ENCODE data around the gene SMYD2. TPM values are rescaled to one million over a fixed set of nuclear protein-coding genes. Genes with fewer than 3 reads are reported as not detected.
A peak's percentile ranks its signal among the peaks of the same experiment; 100 is the strongest.

SMYD2 gene
- polyA plus RNA-seq, 2 of the 4 experiments (the other 2 are of a cell fraction), result 32.3 to 54.9 TPM

DNA sequence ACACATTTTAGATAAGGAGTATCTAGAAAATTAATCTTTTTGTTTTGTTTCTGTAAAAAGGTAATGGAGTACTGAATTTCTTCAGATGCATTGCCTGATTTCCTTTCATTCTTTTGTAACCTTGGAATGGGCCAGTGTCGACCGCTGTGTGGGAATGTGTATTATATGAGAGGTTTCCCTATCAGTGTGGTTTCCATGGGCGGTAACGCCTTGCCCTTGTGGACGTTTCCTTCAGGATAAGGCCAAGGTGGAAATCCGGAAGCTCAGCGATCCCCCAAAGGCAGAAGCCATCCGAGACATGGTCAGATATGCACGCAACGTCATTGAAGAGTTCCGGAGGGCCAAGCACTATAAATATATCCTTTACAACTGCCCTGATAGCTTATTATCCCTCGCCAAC, 49.8 kb downstream of the SMYD2 start (continued):
- no peak for TF ChIP-seq ZSCAN20 (CRISPR knock-in tag; IDR thresholded peaks at IDR 0.05)

DNA sequence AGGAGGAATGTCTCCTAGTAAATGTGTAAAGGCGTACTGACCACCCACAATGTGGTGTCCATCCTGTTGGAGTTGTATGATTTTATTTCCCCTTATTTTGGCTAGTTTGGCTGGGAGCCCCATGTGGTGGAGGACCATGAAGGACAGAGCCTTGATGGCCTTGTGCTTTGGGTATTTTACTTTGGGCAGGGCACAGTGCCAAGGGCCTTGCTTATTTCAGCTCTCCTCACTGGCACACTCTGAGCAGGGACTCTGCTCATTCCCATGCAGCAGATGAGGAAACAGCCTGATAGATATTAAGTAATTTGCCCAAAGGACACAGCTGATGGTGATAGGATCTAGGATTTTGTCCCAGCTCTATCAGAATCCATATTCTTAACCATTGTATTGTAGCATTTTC, 50.2 kb downstream of the SMYD2 start:
- CTCF ChIA-PET, result interaction anchor here (0.9 to 18.8 kb wide), 42 partner anchors 10 to 315 kb away, joined by 3 to 515 read pairs (median 7); partner anchors contain the start of gene SMYD2

DNA sequence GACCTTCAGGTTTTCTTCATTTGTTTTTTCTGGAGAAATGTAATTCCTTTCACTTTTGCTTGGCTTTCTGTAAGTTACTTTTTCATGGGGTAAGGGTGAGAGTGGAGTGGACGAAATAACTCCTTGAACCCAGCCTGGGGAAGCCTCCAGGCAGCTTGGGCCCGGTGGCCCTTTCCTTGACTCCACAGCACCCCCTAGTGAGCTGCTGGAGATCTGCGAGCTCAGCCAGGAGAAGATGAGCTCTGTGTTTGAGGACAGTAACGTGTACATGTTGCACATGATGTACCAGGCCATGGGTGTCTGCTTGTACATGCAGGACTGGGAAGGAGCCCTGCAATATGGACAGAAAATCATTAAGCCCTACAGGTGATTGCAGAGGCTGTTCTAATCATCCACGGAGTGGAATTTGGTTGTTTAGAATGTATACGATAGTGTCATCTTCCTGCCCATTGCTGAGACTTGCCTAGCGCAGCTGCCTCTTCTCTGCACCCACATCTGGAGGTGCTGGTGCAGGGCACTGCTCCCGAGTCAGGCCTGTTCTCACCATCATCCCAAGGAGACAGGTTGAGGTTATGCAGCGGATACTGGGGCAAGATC, 51.0 kb downstream of the SMYD2 start:
- ATAC-seq, result peak; percentile 52 to 75; a peak in 4 of 6 replicates
- DNase-seq (ENCODE audit: low read depth in 1 of 2, low spot score in 1 of 2), result peak; percentile 57 to 77
- 56% methylated on average over 8 of the region's 9 CpGs for WGBS (ENCODE audit: missing lambda C conversion rate)
- CTCF ChIA-PET, result interaction anchor here (0.6 to 18.8 kb wide), 82 partner anchors 8 to 1812 kb away, joined by 3 to 515 read pairs (median 5); partner anchors contain the start of genes CENPF and SMYD2
- H3K4me3 ChIP-seq, result no peak overlapping the region
- H3K4me1 ChIP-seq, result no peaks in the 10 kb centered on the region
- H3K4me2 ChIP-seq, result no peak overlapping the region
- H3K27ac ChIP-seq, result no peak overlapping the region
- no peaks in the 10 kb centered on the region for H3K9me3 ChIP-seq
- no peak for FAIRE-seq
- POLR2A ChIA-PET, result interaction anchor here (0.6 to 1.0 kb wide), 3 partner anchors 85 to 254 kb away, joined by 3 to 5 read pairs (median 3); no protein-coding TSS in a partner anchor
- TF ChIP-seq RAD21 (conservative IDR thresholded peaks at IDR 0.05 in 1 of 2, IDR thresholded peaks at IDR 0.05 in 1 of 2) (peak; percentile 65 to 77), ZNF302 (CRISPR knock-in tag; IDR thresholded peaks at IDR 0.05) (no peak), HDAC2 (IDR thresholded peaks at IDR 0.05) (no peak), NPAS2 (CRISPR knock-in tag; IDR thresholded peaks at IDR 0.05; ENCODE audit: borderline replicate concordance) (no peak), POLR2A (IDR thresholded peaks at IDR 0.05; ENCODE audit: low read length) (no peak), NR3C1 (IDR thresholded peaks at IDR 0.05) (no peak), MAZ (IDR thresholded peaks at IDR 0.05; ENCODE audit: borderline replicate concordance, low read depth, low read length) (no peak), RCOR1 (IDR thresholded peaks at IDR 0.05; ENCODE audit: low read depth, low read length) (no peak), NFE2L2 (conservative IDR thresholded peaks at IDR 0.05; ENCODE audit: low read length) (no peak), EHMT2 (IDR thresholded peaks at IDR 0.05; ENCODE audit: low read depth) (no peak), SMC3 (IDR thresholded peaks at IDR 0.05) (peak; percentile 67), SREBF2 (IDR thresholded peaks at IDR 0.05) (no peak), TP53 (CRISPR knock-in tag; IDR thresholded peaks at IDR 0.05) (no peak), ESRRA (IDR thresholded peaks at IDR 0.05; ENCODE audit: borderline replicate concordance, low read length) (no peak), RFX5 (IDR thresholded peaks at IDR 0.05) (no peak), GATA3 (IDR thresholded peaks at IDR 0.05; ENCODE audit: borderline replicate concordance) (no peak), HEYL (CRISPR knock-in tag; IDR thresholded peaks at IDR 0.05) (no peak)
- TF ChIP-seq, protein P1, sequence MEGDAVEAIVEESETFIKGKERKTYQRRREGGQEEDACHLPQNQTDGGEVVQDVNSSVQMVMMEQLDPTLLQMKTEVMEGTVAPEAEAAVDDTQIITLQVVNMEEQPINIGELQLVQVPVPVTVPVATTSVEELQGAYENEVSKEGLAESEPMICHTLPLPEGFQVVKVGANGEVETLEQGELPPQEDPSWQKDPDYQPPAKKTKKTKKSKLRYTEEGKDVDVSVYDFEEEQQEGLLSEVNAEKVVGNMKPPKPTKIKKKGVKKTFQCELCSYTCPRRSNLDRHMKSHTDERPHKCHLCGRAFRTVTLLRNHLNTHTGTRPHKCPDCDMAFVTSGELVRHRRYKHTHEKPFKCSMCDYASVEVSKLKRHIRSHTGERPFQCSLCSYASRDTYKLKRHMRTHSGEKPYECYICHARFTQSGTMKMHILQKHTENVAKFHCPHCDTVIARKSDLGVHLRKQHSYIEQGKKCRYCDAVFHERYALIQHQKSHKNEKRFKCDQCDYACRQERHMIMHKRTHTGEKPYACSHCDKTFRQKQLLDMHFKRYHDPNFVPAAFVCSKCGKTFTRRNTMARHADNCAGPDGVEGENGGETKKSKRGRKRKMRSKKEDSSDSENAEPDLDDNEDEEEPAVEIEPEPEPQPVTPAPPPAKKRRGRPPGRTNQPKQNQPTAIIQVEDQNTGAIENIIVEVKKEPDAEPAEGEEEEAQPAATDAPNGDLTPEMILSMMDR (IDR thresholded peaks at IDR 0.05), result peak; percentile 80
- TF ChIP-seq, protein P2, sequence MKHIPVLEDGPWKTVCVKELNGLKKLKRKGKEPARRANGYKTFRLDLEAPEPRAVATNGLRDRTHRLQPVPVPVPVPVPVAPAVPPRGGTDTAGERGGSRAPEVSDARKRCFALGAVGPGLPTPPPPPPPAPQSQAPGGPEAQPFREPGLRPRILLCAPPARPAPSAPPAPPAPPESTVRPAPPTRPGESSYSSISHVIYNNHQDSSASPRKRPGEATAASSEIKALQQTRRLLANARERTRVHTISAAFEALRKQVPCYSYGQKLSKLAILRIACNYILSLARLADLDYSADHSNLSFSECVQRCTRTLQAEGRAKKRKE (CRISPR knock-in tag; IDR thresholded peaks at IDR 0.05; ENCODE audit: low read depth), result no peak
- TF ChIP-seq, protein P3, sequence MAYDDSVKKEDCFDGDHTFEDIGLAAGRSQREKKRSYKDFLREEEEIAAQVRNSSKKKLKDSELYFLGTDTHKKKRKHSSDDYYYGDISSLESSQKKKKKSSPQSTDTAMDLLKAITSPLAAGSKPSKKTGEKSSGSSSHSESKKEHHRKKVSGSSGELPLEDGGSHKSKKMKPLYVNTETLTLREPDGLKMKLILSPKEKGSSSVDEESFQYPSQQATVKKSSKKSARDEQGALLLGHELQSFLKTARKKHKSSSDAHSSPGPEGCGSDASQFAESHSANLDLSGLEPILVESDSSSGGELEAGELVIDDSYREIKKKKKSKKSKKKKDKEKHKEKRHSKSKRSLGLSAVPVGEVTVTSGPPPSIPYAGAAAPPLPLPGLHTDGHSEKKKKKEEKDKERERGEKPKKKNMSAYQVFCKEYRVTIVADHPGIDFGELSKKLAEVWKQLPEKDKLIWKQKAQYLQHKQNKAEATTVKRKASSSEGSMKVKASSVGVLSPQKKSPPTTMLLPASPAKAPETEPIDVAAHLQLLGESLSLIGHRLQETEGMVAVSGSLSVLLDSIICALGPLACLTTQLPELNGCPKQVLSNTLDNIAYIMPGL (CRISPR knock-in tag; IDR thresholded peaks at IDR 0.05; ENCODE audit: borderline replicate concordance), result no peak
- TF ChIP-seq, protein P4, sequence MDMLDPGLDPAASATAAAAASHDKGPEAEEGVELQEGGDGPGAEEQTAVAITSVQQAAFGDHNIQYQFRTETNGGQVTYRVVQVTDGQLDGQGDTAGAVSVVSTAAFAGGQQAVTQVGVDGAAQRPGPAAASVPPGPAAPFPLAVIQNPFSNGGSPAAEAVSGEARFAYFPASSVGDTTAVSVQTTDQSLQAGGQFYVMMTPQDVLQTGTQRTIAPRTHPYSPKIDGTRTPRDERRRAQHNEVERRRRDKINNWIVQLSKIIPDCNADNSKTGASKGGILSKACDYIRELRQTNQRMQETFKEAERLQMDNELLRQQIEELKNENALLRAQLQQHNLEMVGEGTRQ (IDR thresholded peaks at IDR 0.05), result no peak

More for the DNA sequence above, 50.2 kb downstream of the SMYD2 start:
- POLR2A ChIA-PET, result interaction anchor here (0.6 to 1.0 kb wide), 3 partner anchors 86 to 254 kb away, joined by 3 to 5 read pairs (median 3); no protein-coding TSS in a partner anchor
- no peak for DNase-seq (ENCODE audit: low read depth in 1 of 2, low spot score in 1 of 2)
- Histone ChIP-seq H3K4me1 (no peaks in the 10 kb centered on the region), H3K4me2 (no peak overlapping the region), H3K4me3 (no peak overlapping the region), H3K27ac (no peak overlapping the region), H3K9me3 (no peaks in the 10 kb centered on the region)
- no peak for FAIRE-seq
- no peak for TF ChIP-seq ZNF302 (CRISPR knock-in tag; IDR thresholded peaks at IDR 0.05)
- TF ChIP-seq MAFK (IDR thresholded peaks at IDR 0.05; ENCODE audit: partially characterized antibody), result no peak
- TF ChIP-seq, protein P5, sequence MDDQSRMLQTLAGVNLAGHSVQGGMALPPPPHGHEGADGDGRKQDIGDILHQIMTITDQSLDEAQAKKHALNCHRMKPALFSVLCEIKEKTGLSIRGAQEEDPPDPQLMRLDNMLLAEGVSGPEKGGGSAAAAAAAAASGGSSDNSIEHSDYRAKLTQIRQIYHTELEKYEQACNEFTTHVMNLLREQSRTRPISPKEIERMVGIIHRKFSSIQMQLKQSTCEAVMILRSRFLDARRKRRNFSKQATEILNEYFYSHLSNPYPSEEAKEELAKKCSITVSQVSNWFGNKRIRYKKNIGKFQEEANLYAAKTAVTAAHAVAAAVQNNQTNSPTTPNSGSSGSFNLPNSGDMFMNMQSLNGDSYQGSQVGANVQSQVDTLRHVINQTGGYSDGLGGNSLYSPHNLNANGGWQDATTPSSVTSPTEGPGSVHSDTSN (IDR thresholded peaks at IDR 0.05), result no peak
- TF ChIP-seq, protein P4 (IDR thresholded peaks at IDR 0.05), result no peak
- no peak for TF ChIP-seq NPAS2 (CRISPR knock-in tag; IDR thresholded peaks at IDR 0.05; ENCODE audit: borderline replicate concordance)
- no peak for TF ChIP-seq SMC3 (IDR thresholded peaks at IDR 0.05)
- TF ChIP-seq, protein P6, sequence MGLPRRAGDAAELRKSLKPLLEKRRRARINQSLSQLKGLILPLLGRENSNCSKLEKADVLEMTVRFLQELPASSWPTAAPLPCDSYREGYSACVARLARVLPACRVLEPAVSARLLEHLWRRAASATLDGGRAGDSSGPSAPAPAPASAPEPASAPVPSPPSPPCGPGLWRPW (IDR thresholded peaks at IDR 0.05), result no peak
- TF ChIP-seq BHLHE40 (IDR thresholded peaks at IDR 0.05; ENCODE audit: low read depth, low read length), result no peak
- no peak for TF ChIP-seq CHD2 (IDR thresholded peaks at IDR 0.05; ENCODE audit: low read length, partially characterized antibody)
- TF ChIP-seq ESRRA (IDR thresholded peaks at IDR 0.05; ENCODE audit: borderline replicate concordance, low read length), result no peak
- ATAC-seq, result no peak
- WGBS (ENCODE audit: missing lambda C conversion rate), result 96% methylated on average over 1 of the region's 1 CpG

Data from A549 (cell line).